IMR-90 (cell line): ENCODE measurements around the gene ZNF473.

Experiments used
- MAFK ChIP-seq: IDR thresholded peaks from 2 replicates; pipeline ENCODE4 v1.6.1; 2012; ENCODE audit warnings: low read depth, low read length, improper control_type of control experiment
- POLR2A ChIP-seq: IDR thresholded peaks from 2 replicates; pipeline ENCODE4 v1.6.1; 2012; ENCODE audit warnings: mild to moderate bottlenecking, low read depth, low read length
- RAD21 ChIP-seq: IDR thresholded peaks from 2 replicates; pipeline ENCODE4 v1.6.1; 2012; ENCODE audit warnings: low read length, improper control_type of control experiment
- RFX5 ChIP-seq: IDR thresholded peaks from 2 replicates; pipeline ENCODE4 v1.8.0; 2012; ENCODE audit warnings: low read depth, mild to moderate bottlenecking, low read length, moderate library complexity
- TF ChIP-seq, protein P1 (sequence below): conservative IDR thresholded peaks from 2 replicates; pipeline ENCODE4 v1.5.1; 2012; ENCODE audit warnings: mild to moderate bottlenecking, low read depth, low read length, improper control_type of control experiment

DNA sequence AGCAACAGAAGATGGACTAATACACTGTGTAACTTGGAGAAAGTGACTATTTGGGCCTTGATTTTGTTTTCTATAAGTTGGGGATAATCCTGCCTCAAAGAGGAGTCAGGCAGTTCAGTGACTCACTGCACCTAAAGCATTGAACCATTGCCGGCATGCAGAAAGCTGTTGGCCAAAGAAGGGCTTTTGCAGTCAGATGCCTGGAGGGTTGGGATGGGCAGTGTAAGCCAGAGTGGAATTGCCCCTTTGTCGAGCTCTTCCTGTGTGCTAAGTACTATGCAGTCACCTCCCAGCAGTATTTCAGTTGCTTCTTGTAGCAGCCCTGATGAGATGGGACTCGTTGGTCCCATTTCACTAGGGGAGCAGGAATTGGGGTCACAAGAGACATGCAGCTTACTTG, 11.1 kb downstream of the ZNF473 start:
- no peak for TF ChIP-seq MAFK
- TF ChIP-seq, protein P1, sequence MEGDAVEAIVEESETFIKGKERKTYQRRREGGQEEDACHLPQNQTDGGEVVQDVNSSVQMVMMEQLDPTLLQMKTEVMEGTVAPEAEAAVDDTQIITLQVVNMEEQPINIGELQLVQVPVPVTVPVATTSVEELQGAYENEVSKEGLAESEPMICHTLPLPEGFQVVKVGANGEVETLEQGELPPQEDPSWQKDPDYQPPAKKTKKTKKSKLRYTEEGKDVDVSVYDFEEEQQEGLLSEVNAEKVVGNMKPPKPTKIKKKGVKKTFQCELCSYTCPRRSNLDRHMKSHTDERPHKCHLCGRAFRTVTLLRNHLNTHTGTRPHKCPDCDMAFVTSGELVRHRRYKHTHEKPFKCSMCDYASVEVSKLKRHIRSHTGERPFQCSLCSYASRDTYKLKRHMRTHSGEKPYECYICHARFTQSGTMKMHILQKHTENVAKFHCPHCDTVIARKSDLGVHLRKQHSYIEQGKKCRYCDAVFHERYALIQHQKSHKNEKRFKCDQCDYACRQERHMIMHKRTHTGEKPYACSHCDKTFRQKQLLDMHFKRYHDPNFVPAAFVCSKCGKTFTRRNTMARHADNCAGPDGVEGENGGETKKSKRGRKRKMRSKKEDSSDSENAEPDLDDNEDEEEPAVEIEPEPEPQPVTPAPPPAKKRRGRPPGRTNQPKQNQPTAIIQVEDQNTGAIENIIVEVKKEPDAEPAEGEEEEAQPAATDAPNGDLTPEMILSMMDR = no peak
- TF ChIP-seq POLR2A = no peak
- no peak for TF ChIP-seq RAD21
- no peak for TF ChIP-seq RFX5
